COLO668 (cell line): ENCODE data around the gene HTR3D.
"Not testable (repeated sequence)": the region's sequence is repeated elsewhere in the genome, so short reads cannot be mapped to it uniquely, and the experiment has no call there.

ENCODE experiments used
- DNase-seq: peaks from one replicate; lab custom pipeline; 2025; ENCODE audit not compliant: unreplicated experiment; lab: John Stamatoyannopoulos, UW

HTR3D gene

DNA sequence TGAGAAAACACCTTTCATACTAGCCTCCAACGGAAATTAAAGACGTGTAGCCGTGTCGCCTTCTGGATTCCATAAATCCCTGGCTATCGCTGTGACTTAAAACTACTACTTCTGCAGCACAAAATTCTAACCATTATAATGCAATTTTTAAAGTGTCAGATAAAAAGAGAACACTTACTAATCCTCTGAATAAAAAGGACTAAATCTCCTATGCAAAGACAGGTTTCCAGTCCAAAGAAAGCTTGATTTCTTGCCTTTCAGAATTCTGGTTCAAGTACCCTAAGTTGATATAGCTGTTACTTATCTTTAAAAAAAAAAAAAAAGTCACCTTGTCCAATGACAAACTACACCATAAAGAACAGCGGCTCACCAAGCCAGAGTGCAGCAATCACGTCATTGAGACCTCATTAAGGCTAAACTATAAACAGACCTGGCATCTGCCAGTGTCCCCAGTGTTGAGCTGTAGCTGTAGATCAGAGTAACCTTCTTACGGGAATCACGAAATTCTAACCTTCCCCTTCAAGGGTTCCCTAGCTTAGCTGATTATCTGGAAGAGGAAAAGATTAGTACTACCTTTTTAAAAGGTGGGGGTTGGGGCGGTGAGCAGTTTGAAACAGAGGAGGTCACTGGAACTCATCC is 16.0 kb upstream of the HTR3D start:
- DNase-seq, result peak; percentile 7

DNA sequence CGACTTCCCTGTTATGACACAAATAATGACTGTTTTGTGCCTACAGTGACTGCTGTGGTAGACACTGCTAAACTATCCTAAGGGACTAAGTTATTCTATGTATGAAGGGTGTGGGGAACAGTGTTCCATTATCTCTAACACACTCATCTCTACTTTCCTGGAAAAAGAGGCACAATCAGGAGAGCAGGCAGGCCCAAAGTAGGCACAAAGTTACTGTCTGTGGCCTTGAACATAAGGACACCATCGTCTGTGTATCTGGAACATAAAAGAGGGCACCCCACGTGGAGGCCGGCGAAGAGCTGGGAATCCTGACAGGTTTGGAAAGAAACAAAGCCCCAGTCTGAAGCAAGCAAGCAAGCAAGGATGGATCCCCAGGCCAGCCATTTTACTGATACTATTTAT is 15.4 kb upstream of the HTR3D start:
- DNase-seq, result no peak

DNA sequence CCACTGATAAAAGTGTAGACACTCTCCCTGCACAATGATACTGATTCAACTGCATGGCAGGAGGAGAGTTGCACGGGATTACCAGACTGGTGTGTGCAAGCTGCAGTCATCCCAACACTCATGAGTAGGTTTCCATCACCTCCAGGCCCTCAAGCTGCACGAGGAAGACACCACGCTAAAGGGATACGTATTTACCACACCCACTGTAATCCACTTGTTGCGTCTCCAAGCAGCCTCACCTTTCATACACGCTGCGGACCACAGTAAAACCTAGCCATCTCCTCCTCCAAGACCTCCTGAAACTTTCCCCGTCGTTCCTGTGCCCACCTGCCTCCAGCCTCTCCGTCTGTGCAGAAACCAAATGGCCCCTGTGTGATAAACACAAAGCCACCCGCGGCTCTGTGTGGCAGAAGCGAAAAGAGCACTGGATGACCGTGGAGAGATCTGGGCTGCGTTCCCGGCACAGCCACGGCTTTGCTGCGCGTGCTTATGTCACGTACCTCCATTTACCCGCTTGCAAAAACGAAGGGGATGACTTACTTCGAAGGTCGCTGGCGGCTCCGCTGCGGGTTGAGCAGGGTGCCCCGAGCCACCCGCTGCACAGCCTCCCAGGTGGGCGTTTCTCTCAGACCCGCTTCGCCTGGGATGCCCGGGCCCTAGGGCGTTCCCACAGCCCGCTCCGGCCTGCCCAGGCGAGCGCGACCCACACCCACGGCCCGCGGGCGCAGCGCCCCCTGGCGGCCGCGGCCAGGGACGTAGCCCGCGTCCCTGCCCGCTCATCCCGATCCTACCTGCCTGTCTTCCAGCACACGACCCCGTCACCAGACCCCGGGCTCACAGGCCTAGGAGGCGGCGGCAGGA is 14.5 kb upstream of the HTR3D start:
- DNase-seq, result peak; percentile 55

DNA sequence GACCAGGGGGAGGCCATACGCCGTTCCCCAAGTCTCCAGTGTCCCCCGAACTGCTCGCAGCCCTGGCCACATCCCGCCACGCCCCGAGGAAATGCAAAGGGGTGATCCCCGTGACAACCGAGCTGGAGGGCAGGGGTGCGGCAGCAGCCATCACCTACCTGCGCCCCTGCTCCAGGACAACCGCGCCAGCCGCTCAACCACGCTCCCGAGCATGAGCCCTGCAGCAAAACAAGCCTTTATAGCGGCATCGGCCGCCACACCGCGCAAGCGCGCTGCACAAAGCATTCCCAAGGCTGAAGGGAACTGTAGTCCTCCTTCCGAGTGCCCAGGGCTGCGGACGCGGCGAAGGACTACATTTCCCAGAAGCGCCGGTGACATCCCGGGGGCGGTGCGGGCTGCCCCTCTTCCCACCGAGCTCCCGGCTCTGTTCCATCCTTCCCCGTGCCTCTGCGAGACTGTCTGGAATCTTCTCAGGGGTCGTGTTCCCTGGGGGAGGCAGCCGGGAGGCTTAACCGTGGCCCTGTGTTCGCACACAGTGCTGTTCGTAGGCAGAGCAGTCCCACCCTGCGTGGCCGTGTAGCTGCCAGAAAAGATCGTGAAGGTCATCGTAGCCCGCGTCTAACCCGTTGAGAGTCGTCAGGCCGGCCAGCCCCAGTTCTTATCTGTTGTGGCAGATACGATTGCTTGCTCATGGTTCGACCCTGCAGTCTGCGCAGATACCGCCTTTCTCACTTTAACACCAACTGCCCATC is 13.7 kb upstream of the HTR3D start, which contains the start of gene ABCC5:
Gene ABCC5 (minus strand): TSS at position 213 of the 752 bp plus-strand sequence. CDS start 3,492 bp downstream, outside the sequence.
- peak; percentile 87 for DNase-seq

DNA sequence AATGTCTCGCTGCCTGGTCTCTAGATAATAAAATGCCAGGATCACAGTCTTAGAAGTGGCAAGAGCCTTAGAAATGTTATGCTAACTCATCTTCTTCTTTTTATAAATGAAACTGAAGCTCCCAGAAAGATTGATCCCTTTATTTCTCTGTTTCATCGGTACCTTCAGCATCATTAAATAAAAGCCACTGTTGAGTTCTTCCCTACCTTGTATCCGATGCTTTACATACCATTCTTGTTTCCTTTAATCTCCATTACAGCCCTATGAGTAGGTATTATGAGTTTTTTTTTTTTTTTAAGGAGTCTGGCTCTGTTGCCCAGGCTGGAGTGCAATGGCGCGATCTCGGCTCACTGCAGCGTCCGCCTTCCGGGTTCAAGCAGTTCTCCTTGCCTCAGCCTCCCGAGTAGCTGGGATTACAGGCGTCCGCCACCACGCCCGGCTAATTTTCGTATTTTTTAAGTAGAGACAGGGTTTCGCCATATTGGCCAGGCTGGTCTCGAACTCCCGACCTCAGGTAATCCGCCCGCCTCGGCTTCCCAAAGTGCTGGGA is 13.0 kb upstream of the HTR3D start:
- DNase-seq, result no peak

DNA sequence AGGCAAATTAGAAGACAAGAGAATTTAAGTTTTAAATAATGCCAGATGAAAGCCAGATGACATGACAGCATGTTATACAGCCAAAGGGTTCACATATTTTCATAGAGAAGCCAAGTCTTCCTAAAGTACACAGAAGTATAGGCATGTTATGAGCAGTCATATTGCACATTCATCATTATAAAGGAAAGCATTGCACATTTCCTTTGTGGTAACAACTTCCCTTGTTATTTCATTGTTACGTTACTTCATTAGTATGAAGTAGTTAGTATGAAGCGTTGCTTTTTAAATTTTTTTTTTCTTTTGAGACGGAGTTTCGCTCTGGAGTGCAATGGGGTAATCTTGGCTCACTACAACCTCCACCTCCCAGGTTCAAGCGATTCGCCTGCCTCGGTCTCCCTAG is 9.2 kb upstream of the HTR3D start:
- no peak for DNase-seq

DNA sequence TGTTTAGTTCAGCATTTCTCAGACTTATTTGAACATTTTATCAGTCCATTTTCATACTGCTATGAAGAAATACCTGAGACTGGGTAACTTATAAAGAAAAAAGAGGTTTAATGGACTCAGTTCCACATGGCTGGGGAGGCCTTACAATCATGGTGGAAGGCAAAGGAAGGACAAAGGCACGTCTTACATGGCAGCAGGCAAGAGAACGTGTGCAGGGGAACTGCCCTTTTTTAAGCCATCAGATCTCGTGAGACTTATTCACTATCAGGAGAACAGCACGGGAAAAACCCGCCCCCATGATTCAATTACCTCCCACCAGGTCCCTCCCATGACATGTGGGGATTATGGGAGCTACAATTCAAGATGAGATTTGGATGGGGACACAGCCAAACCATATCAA is 6.3 kb upstream of the HTR3D start:
- not testable (repeated sequence) for DNase-seq

DNA sequence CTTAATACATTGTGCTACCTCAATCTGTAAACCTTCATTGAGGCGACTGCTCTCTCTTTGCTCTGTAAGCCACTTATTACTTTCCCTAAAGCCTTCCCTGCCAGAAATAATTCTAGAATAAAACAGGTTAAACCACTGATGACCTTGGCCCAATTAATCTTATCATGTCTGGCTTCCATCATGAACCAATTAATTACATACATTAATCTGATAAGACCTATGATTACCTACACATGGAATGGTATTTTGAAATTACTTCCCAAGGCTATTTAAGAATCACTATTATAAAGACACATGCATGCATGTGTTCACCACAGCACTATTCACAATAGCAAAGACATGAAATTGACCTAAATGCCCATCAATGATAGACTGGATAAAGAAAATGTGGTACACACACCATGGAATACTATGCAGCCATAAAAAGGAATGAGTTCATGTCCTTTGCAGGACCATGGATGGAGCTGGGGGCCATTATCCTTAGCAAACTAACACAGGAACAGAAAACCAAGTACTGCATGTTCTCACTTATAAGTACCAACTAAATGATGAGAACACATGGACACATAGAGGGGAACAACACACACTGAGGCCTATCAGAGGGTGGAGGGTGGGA is 3.2 kb upstream of the HTR3D start:
- DNase-seq, result not testable (repeated sequence)

DNA sequence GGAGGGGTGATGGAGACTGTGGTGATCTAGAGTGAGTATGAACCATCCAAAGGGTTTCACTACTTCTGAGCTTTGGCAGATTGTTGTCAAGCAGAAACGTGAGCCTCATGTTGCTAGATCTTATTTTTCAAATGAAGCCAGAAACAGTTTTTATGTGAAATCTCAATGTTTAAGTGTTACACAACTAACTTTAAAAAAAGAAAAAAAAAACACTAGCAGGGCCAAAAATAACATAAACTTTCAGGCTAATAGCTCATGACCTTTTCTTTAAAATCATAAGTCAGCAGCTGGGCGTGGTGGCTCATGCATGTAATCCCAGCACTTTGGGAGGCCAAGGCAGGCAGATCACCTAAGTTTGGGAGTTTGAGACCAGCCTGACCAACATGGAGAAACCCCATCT is 2.1 kb upstream of the HTR3D start:
- DNase-seq, result no peak

DNA sequence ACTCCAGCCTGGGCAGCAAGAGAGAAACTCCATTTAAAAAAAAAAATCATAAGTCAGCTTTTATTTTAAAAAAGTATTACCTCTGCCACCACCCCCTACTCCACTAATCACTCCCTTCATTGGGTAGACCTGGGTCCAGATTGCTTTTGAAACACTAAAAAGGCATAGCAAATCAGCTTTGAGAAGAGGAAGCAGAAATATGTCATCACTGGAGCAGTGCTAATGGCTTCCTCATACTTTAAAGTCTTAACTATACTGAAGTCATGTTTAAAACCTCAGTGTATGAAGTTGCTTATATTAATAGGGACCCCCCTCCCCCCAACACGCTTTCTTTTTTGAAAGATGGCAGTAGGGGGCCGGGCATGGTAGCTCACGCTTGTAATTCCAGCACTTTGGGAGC is 1.0 kb upstream of the HTR3D start:
- DNase-seq, result no peak

DNA sequence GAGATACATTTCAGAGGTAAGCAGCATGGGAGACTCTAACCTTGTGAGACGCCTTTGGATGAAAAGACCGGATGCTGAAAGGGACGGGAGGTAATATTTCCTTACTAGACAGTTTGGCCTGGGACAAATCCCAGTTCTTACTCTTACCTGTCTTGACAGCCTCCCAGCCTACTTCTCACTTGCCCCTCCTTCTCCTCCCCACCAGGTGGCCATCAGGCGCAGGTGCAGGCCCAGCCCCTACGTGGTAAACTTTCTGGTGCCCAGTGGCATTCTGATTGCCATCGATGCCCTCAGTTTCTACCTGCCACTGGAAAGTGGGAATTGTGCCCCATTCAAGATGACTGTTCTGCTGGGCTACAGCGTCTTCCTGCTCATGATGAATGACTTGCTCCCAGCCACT is 6.3 kb downstream of the HTR3D start:
- no peak for DNase-seq

DNA sequence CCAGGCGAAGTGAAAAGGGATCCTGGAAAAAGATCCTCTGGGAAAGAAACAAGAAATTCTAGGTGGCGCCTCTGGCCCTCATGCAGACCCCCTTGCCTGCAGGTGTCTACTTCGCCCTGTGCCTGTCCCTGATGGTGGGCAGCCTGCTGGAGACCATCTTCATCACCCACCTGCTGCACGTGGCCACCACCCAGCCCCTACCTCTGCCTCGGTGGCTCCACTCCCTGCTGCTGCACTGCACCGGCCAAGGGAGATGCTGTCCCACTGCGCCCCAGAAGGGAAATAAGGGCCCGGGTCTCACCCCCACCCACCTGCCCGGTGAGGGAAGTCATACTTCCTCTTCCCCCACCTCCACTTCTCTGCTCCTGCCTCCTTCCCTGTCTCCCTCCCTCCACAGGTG is 6.8 kb downstream of the HTR3D start:
- DNase-seq, result not testable (repeated sequence)

DNA sequence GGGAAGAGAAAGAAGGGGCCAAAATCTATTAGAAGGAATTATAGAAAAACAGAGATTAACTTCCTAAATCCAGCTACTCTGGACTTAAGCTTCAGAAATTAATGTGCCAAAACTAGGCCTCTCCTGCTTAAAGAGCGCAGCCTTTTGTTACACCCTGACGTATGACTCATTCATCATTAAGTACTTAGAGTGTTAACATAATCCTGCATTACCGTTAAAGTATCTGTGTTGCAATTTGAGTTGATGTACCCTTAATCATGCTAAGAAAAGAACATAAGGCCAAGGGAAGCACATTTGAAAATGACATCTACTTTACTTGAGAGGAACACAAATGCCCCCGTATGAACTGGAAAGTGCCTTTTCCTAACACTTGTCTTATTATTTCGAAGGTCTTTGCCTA is 7.9 kb downstream of the HTR3D start:
- DNase-seq, result no peak

DNA sequence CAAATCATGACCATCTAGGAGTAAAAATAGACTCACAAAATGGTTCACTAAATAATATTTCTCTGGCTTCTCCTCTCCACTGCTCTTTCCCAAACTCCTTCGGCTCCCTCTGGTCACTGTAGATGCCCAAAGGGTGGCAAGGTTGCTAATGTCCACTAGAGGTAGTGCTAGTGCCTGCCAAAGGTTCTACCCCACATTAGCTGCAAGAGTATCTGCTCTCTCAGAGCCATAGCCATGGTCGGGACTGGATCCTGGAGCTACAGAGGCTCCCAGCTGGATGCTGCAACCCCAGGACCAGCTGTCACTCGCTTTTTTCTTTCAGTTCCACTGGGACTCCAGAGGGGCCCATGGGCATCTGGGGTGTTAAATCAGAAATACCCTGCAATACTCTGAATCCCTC is 8.5 kb downstream of the HTR3D start:
- peak; percentile 8 for DNase-seq

DNA sequence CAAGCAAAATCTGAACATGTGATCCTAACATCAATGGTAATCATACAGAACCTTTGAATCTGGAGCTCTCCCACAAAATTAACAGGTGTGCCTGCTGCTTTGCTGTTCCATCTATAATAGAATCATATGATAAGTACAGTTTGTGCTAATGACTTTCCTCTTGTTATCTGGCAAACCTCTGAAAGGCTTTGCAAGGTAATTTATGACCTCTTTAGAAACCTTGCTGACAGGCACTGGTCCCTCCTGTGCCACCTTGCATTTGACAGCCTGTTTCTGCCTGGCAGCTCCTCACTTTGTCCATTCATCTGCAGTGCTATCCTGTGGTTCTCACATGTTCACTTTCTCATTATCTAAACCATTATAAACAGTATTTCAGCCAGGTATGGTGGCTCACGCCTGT is 11.1 kb downstream of the HTR3D start:
- DNase-seq, result peak; percentile 3

DNA sequence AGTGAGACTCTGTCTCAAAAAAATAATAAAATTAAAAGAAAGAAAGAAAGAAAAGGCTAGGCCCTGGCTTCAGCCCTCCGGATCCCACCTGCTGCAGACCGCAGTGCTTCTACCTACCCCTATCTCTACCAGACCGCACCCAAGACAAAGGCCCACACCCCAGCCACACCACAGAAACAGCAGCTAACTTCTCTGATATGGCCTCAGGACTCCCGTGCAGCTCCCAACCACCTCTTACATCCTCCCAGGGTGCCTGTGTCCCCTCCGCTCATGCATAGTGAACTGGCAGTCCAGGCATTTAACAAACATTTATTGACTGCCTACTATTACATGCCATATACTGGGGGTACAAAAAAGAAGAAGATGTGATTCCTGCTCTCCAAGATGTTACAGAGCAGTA is 14.5 kb downstream of the HTR3D start:
- DNase-seq, result no peak

DNA sequence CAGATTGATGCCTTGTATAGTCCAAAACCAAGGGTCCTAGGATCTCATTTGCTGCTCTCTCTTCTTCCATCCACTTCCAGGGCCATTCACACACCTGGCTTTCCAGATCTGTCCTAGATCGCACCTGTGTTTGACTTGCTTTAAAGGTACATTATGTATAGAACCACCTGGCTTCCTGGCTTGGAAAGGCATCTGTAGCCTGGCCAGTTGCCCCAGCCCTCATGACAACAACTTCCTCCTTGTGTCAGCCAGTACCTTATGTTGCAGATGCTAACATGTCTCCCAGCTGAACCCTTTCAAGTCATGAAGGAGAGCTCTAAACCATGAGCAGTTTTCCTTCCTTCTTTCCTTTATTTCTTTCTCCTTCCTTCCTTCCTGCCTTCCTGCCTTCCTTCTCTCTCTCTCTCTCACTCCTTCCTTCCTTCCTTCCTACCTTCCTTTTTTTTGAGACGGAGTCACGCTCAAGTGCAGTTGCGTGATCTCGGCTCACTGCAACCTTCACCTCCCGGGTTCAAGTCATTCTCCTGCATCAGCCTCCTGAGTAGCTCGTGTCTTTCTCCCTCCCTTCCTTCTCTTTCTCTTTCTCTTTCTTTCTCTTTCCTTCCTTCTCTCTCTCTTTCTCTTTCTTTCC is 18.8 kb downstream of the HTR3D start:
- DNase-seq, result peak; percentile 59

DNA sequence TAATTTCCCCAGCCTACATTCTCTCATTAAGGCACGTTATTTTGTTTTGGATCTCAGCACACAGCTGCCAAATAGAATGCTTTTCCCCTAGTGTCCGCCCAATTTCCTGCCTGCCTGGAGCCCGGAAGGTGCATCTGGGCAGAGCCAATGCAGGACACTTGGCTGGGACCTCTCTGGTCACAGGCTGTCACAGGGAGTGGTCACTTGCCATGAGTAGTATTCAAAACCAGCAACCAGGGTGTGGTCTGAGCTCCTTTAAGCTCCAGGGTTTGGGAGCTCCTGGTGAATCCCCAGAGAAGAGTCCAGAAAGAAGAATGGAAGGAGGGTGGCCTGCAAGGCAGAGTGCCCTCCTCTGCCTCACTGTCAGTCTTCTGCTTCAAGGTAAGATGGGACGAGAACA is 21.2 kb downstream of the HTR3D start, which contains the start of gene HTR3C:
Gene HTR3C (plus strand): TSS at position 281 of the 400 bp plus-strand sequence. CDS start 34 bp downstream, at position 315.
- DNase-seq, result no peak

DNA sequence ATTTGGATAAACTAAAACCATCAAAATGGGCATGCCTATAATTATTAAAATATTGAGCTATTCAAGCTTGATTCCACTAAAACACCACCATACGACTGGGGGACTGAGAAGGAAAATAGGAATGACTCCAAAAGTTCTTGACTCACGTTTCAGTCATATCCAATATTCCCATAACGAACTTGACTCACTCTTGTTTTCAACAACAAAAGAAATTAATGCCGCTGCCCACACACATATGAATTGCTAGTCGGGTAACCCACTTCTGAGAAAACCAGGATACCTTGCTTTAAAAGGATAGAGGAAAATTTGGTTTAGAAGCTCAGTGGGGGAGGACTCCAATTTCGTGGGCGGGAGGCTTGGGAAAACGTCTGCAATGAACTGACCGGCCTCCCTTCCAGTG is 26.5 kb downstream of the HTR3D start:
- DNase-seq, result no peak

DNA sequence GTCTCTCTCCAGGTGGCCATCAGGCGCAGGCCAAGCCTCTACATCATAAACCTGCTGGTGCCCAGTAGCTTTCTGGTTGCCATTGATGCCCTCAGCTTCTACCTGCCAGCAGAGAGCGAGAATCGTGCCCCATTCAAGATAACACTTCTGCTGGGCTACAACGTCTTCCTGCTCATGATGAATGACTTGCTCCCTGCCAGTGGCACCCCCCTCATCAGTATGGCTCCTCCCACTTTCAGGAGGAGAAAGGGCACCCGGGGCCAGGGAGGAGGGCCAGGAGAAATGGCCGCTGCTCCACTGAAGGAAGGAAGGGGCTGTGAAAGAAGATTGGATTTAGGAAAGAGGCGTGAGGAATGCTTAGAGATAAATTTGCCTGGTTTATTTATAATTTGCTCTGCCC is 27.9 kb downstream of the HTR3D start:
- no peak for DNase-seq
